Measurements from ENCODE around the gene LRRC8C. TPM values are rescaled to one million over a fixed set of nuclear protein-coding genes. Genes with fewer than 3 reads are reported as not detected.

The LRRC8C gene
- total RNA-seq, 2 donors from 2014 or later: 2.5 to 5.5 TPM

GRCh38 chr1:89682611-89683010 is 49.7 kb downstream of the LRRC8C start:
- H3K27me3 ChIP-seq (ENCODE audit: control insufficient read depth, insufficient read depth, low read length, poor library complexity, severe bottlenecking): no peaks in the 10 kb centered on the region
- no peak overlapping the region for H3K4me3 ChIP-seq (ENCODE audit: low read length)
- TF ChIP-seq, protein P1, sequence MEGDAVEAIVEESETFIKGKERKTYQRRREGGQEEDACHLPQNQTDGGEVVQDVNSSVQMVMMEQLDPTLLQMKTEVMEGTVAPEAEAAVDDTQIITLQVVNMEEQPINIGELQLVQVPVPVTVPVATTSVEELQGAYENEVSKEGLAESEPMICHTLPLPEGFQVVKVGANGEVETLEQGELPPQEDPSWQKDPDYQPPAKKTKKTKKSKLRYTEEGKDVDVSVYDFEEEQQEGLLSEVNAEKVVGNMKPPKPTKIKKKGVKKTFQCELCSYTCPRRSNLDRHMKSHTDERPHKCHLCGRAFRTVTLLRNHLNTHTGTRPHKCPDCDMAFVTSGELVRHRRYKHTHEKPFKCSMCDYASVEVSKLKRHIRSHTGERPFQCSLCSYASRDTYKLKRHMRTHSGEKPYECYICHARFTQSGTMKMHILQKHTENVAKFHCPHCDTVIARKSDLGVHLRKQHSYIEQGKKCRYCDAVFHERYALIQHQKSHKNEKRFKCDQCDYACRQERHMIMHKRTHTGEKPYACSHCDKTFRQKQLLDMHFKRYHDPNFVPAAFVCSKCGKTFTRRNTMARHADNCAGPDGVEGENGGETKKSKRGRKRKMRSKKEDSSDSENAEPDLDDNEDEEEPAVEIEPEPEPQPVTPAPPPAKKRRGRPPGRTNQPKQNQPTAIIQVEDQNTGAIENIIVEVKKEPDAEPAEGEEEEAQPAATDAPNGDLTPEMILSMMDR (conservative IDR thresholded peaks at IDR 0.05): no peak
- no peak overlapping the region for H3K27ac Mint-ChIP-seq
- H3K4me3 Mint-ChIP-seq: no peak overlapping the region
- no peak overlapping the region for H3K9ac ChIP-seq (ENCODE audit: extremely low read depth, low read length, poor library complexity, severe bottlenecking)
- no peak overlapping the region for H3K27ac ChIP-seq (ENCODE audit: low read depth, low read length)
- H3K36me3 ChIP-seq (ENCODE audit: control insufficient read depth, insufficient read depth, low read length): no peaks in the 10 kb centered on the region
- no peaks in the 10 kb centered on the region for H3K4me1 Mint-ChIP-seq
- DNase-seq: no peak
- no peaks in the 10 kb centered on the region for H3K4me1 ChIP-seq (ENCODE audit: control insufficient read depth, insufficient read depth, low read length)
- H3K9me3 ChIP-seq (ENCODE audit: control insufficient read depth, low read length): no peaks in the 10 kb centered on the region
- no peaks in the 10 kb centered on the region for H3K27me3 Mint-ChIP-seq (ENCODE audit: insufficient read depth)
- H3K36me3 Mint-ChIP-seq (ENCODE audit: low read depth): no peaks in the 10 kb centered on the region
- H3K9me3 Mint-ChIP-seq: no peaks in the 10 kb centered on the region

DNA sequence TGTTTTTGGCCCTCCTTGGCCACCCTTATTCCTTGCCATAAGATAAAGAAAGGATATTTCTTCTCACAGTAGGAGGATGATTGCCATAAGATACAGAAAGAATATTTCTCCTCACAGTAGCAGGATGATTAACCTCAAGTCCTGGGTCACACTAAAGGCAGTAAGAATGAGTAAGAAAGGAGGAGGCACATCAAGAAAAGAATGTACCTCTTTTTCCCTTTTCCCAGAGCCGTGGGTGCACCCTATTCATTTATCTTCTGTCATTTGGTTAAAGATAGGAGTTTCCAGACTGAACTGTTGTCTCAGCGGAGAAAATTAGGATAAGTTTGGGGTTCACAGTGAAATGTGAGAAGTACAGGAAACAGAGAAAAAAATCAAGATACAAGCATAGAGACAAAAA is 52.5 kb downstream of the LRRC8C start:
- no peaks in the 10 kb centered on the region for H3K36me3 Mint-ChIP-seq (ENCODE audit: low read depth)
- no peaks in the 10 kb centered on the region for H3K27me3 ChIP-seq (ENCODE audit: control insufficient read depth, insufficient read depth, low read length, poor library complexity, severe bottlenecking)
- no peak overlapping the region for H3K4me3 Mint-ChIP-seq
- no peak overlapping the region for H3K27ac ChIP-seq (ENCODE audit: low read depth, low read length)
- WGBS, 2 experiments (ENCODE audit: insufficient coverage in 1 of 2, insufficient read length in 1 of 2): 88% methylated on average over 2 of the region's 2 CpGs; no CpG with 5 or more reads in 1 of the 2 experiments
- no peaks in the 10 kb centered on the region for H3K36me3 ChIP-seq (ENCODE audit: control insufficient read depth, insufficient read depth, low read length)
- no peak overlapping the region for H3K27ac Mint-ChIP-seq
- no peaks in the 10 kb centered on the region for H3K9me3 Mint-ChIP-seq
- H3K9me3 ChIP-seq (ENCODE audit: control insufficient read depth, low read length): no peaks in the 10 kb centered on the region
- H3K4me1 ChIP-seq (ENCODE audit: control insufficient read depth, insufficient read depth, low read length): peaks cover under 1% of the 10 kb centered on the region
- H3K9ac ChIP-seq (ENCODE audit: extremely low read depth, low read length, poor library complexity, severe bottlenecking): no peak overlapping the region
- TF ChIP-seq, protein P1 (conservative IDR thresholded peaks at IDR 0.05): no peak
- H3K4me3 ChIP-seq (ENCODE audit: low read length): no peak overlapping the region
- H3K4me1 Mint-ChIP-seq: peaks cover 6% of the 10 kb centered on the region
- DNase-seq: no peak
- no peaks in the 10 kb centered on the region for H3K27me3 Mint-ChIP-seq (ENCODE audit: insufficient read depth)

DNA sequence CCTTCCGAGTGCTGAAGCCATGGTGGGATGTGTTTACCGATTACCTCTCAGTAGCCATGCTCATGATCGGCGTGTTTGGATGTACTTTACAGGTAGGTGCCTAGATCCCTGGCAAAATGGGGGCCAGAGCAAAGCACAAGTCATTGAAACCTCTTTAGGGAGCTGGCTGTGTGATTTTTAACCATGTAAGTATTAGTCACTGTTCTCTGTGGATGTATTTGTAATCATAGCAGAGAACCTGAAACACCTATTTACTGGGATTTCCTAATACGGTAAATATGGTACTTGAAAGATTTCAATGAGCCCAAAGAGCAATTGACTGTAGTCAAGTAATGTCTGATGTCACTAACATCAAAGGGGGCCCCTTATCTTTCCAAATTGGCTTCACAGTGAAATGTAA is 53.6 kb downstream of the LRRC8C start:
- no peaks in the 10 kb centered on the region for H3K36me3 ChIP-seq (ENCODE audit: control insufficient read depth, insufficient read depth, low read length)
- H3K4me3 Mint-ChIP-seq: no peak overlapping the region
- peaks cover 11% of the 10 kb centered on the region for H3K4me1 ChIP-seq (ENCODE audit: control insufficient read depth, insufficient read depth, low read length)
- DNase-seq: no peak
- TF ChIP-seq, protein P1 (conservative IDR thresholded peaks at IDR 0.05): no peak
- H3K27me3 Mint-ChIP-seq (ENCODE audit: insufficient read depth): no peaks in the 10 kb centered on the region
- H3K4me3 ChIP-seq (ENCODE audit: low read length): no peak overlapping the region
- H3K9me3 ChIP-seq (ENCODE audit: control insufficient read depth, low read length): no peaks in the 10 kb centered on the region
- no peaks in the 10 kb centered on the region for H3K36me3 Mint-ChIP-seq (ENCODE audit: low read depth)
- H3K27me3 ChIP-seq (ENCODE audit: control insufficient read depth, insufficient read depth, low read length, poor library complexity, severe bottlenecking): no peaks in the 10 kb centered on the region
- no peak overlapping the region for H3K27ac Mint-ChIP-seq
- H3K9me3 Mint-ChIP-seq: no peaks in the 10 kb centered on the region
- H3K4me1 Mint-ChIP-seq: peaks cover 10% of the 10 kb centered on the region
- WGBS, 2 experiments (ENCODE audit: insufficient coverage in 1 of 2, insufficient read length in 1 of 2): 96 to 98% methylated on average over 5 of the region's 5 CpGs
- no peak overlapping the region for H3K27ac ChIP-seq (ENCODE audit: low read depth, low read length)
- H3K9ac ChIP-seq (ENCODE audit: extremely low read depth, low read length, poor library complexity, severe bottlenecking): no peak overlapping the region
